ENCODE data around the gene DIDO1.

DNA sequence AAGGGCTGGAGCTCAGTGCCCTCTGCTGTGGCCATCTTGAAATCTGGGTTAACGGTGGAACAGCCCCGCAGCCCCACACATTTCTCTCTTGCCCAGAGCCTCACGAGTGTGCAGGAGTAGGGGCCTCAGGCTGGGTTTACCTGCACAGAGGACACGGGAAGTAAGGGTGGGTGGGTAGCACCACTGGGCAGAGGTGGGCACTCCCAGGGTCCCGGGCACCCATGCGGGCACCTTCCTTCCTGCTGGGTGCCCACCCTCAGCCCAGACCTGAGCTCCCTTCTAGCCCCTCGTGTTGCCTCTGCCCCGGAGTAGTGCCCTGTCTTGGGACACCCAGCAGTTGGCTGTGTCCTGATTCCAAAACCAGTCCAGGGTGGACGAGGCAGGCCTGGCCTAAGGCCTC is 98.3 kb downstream of the DIDO1 start:
- no peak for TF ChIP-seq TAF1 (IDR thresholded peaks at IDR 0.05; ENCODE audit: borderline replicate concordance, insufficient read depth, low read length)
- TF ChIP-seq SIN3A (IDR thresholded peaks at IDR 0.05; ENCODE audit: borderline replicate concordance, insufficient read depth, low read length) = no peak
- TF ChIP-seq POLR2AphosphoS5 (IDR thresholded peaks at IDR 0.05; ENCODE audit: low read depth, low read length) = no peak
- TF ChIP-seq, protein P1, sequence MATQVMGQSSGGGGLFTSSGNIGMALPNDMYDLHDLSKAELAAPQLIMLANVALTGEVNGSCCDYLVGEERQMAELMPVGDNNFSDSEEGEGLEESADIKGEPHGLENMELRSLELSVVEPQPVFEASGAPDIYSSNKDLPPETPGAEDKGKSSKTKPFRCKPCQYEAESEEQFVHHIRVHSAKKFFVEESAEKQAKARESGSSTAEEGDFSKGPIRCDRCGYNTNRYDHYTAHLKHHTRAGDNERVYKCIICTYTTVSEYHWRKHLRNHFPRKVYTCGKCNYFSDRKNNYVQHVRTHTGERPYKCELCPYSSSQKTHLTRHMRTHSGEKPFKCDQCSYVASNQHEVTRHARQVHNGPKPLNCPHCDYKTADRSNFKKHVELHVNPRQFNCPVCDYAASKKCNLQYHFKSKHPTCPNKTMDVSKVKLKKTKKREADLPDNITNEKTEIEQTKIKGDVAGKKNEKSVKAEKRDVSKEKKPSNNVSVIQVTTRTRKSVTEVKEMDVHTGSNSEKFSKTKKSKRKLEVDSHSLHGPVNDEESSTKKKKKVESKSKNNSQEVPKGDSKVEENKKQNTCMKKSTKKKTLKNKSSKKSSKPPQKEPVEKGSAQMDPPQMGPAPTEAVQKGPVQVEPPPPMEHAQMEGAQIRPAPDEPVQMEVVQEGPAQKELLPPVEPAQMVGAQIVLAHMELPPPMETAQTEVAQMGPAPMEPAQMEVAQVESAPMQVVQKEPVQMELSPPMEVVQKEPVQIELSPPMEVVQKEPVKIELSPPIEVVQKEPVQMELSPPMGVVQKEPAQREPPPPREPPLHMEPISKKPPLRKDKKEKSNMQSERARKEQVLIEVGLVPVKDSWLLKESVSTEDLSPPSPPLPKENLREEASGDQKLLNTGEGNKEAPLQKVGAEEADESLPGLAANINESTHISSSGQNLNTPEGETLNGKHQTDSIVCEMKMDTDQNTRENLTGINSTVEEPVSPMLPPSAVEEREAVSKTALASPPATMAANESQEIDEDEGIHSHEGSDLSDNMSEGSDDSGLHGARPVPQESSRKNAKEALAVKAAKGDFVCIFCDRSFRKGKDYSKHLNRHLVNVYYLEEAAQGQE (IDR thresholded peaks at IDR 0.05; ENCODE audit: insufficient read depth in 1 of 2, low read depth in 2 of 2, low read length in 2 of 2) = no peak
